Esophagus squamous epithelium (tissue), 4 donors: ENCODE results near the gene FBXL14.

Experiments used
- CTCF ChIP-seq, 6 experiments: fragments of 450-650 bp in 4 of 6; fragments of 200-600 bp in 2 of 6; sonication (generic) in 2 of 6; IDR thresholded peaks; one replicate each; pipeline ENCODE4 v1.5.1; 2016 to 2019; ENCODE audit warnings: antibody characterized with exemption in 6 of 6, mild to moderate bottlenecking in 4 of 6, moderate library complexity in 4 of 6
- POLR2A ChIP-seq, 4 donors: fragments of 450-650 bp; IDR thresholded peaks; one replicate each; pipeline ENCODE4 v1.6.1; 2017; ENCODE audit warnings: antibody characterized with exemption in 4 of 4, mild to moderate bottlenecking in 4 of 4, moderate library complexity in 3 of 4

DNA sequence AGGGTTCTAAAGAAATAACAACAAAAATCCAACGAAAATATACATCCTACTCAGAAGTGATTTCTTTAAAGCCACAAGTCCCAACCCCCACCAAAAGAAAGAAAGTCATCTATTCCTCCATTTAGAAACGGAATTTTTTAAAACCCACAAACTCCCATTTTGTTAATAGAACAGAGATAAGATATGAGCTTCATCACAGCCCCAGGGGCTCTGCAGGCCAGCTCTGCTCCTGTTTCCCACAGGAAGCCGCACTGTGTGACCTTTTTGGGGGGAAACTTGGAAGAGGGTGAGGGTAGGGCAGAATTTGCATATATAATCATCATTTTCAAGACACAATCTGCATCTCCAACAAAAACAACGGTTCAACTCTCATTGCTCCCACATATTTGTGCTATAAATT is 2.8 kb downstream of the FBXL14 start:
- no peak for TF ChIP-seq CTCF (IDR thresholded peaks at IDR 0.05)
- no peak for TF ChIP-seq POLR2A (IDR thresholded peaks at IDR 0.05)
